HCT116 (cell line): Measurements from ENCODE around the gene PPM1M. TPM values are rescaled to one million over a fixed set of nuclear protein-coding genes. Genes with fewer than 3 reads are reported as not detected.

Experiments used
- ATAC-seq: fragments of 200-7000 bp; cut with Tn5 transposase; 2 replicates; pipeline ENCODE4 v1.9.1; 2020; ENCODE audit warnings: mild to moderate bottlenecking, moderate library complexity
- BruUV-seq: library from RNA; stranded (reverse); fragments of 400-500 nt; replicated peaks from 2 replicates; lab custom pipeline; 2021; lab: Mats Ljungman, UMichigan
- CTCF ChIA-PET: fragments of 300-600 bp; sonication (Branson Sonifier 250); formaldehyde crosslinking; loops from one replicate; lab custom pipeline; 2021; ENCODE audit warnings: antibody characterized with exemption; lab: Charles Lee
- POLR2A ChIA-PET: fragments of 300-600, 350-600 bp; sonication (Branson Sonifier 250); formaldehyde crosslinking; loops from one replicate; lab custom pipeline; 2021; ENCODE audit warnings: antibody characterized with exemption; lab: Charles Lee
- RAD21 ChIA-PET, 2 experiments: fragments of 300-600 bp; sonication (Branson Sonifier 250); formaldehyde crosslinking; loops; one replicate each; lab custom pipeline; 2023; ENCODE audit warnings: low total read pairs in 2 of 2; ENCODE audit not compliant: uncharacterized antibody in 2 of 2, unreplicated experiment in 2 of 2, low non-redundant PET in 1 of 2; lab: Charles Lee
- DNase-seq: peaks from one replicate; pipeline ENCODE4 v3.0.0-alpha.2; 2010; ENCODE audit warnings: low read depth, low spot score
- H2AFZ ChIP-seq: fragments of 200-600 bp; shearing (Covaris generic), sonication (generic); 2 replicates; pipeline ENCODE4 v1.6.1; 2017; ENCODE audit warnings: low read depth, mixed run types, mixed read lengths, antibody characterized with exemption, low read length; ENCODE audit not compliant: poor library complexity, severe bottlenecking
- H3K27ac ChIP-seq: 2 replicates; pipeline ENCODE4 v1.5.1; 2012; ENCODE audit warnings: low read depth, low read length
- H3K27me3 ChIP-seq: fragments of 200-600 bp; sonication (generic); 2 replicates; pipeline ENCODE4 v1.6.1; 2016; ENCODE audit warnings: mixed run types, low read length, mixed read lengths; ENCODE audit not compliant: insufficient read depth
- H3K36me3 ChIP-seq, 2 experiments: fragments of 200-500 bp in 1 of 2; fragments of 200-600 bp in 1 of 2; sonication (Bioruptor generic) in 1 of 2; sonication (generic) in 1 of 2; 2 replicates each; pipeline versions ENCODE4 v1.5.1 to v1.6.1; 2014 to 2016; ENCODE audit warnings: low read length in 2 of 2, inconsistent platforms in 1 of 2, mixed read lengths in 1 of 2, mixed run types in 1 of 2; ENCODE audit not compliant: insufficient read depth in 2 of 2, control insufficient read depth in 1 of 2
- H3K4me1 ChIP-seq, 2 experiments: fragments of 200-600 bp in 1 of 2; sonication (generic) in 1 of 2; 2 replicates each; pipeline versions ENCODE4 v1.5.1 to v1.6.1; 2012 to 2017; ENCODE audit warnings: low read length in 2 of 2, inconsistent platforms in 1 of 2, mild to moderate bottlenecking in 1 of 2, mixed read lengths in 1 of 2, mixed run types in 1 of 2, moderate library complexity in 1 of 2; ENCODE audit not compliant: insufficient read depth in 2 of 2, control insufficient read depth in 1 of 2
- H3K4me2 ChIP-seq: fragments of 200-600 bp; sonication (generic); 2 replicates; pipeline ENCODE4 v1.6.1; 2017; ENCODE audit warnings: mixed run types, low read length, mixed read lengths
- H3K4me3 ChIP-seq, 2 experiments: fragments of 200-600 bp in 1 of 2; sonication (generic) in 1 of 2; replicated peaks in 1 of 2; 2 replicates each; pipeline ENCODE4 v1.5.1; 2011 to 2016; ENCODE audit warnings: low read length in 2 of 2, control low read depth in 1 of 2, low read depth in 1 of 2, mild to moderate bottlenecking in 1 of 2, mixed read lengths in 1 of 2, mixed run types in 1 of 2
- H3K79me2 ChIP-seq: fragments of 200-600 bp; sonication (generic); 2 replicates; pipeline ENCODE4 v1.6.1; 2017; ENCODE audit warnings: mild to moderate bottlenecking, mixed run types, low read length, moderate library complexity, mixed read lengths; ENCODE audit not compliant: insufficient read depth
- H3K9ac ChIP-seq: fragments of 200-600 bp; sonication (generic); 2 replicates; pipeline ENCODE4 v1.6.1; 2016; ENCODE audit warnings: low read length, mixed read lengths
- H3K9me2 ChIP-seq: fragments of 200-600 bp; sonication (generic), shearing (Covaris generic); 2 replicates; pipeline ENCODE4 v1.6.1; 2017; ENCODE audit warnings: mixed run types, mild to moderate bottlenecking, moderate library complexity; ENCODE audit not compliant: insufficient read depth
- H3K9me3 ChIP-seq, 2 experiments: fragments of 200-500 bp in 1 of 2; fragments of 200-600 bp in 1 of 2; sonication (Bioruptor generic) in 1 of 2; sonication (generic) in 1 of 2; 2 replicates each; pipeline ENCODE4 v1.6.1; 2014 to 2017; ENCODE audit warnings: low read length in 2 of 2, mixed read lengths in 2 of 2, inconsistent platforms in 1 of 2, low read depth in 1 of 2, mild to moderate bottlenecking in 1 of 2, mixed run types in 1 of 2, moderate library complexity in 1 of 2; ENCODE audit not compliant: control insufficient read depth in 1 of 2, insufficient read depth in 1 of 2
- H4K20me1 ChIP-seq: fragments of 200-600 bp; sonication (generic), shearing (Covaris generic); 2 replicates; pipeline ENCODE4 v1.6.1; 2017; ENCODE audit warnings: mixed run types, mild to moderate bottlenecking, moderate library complexity; ENCODE audit not compliant: insufficient read depth
- CBX3 ChIP-seq: IDR thresholded peaks from 2 replicates; pipeline ENCODE4 v1.6.1; 2012; ENCODE audit warnings: low read depth
- CEBPB ChIP-seq: IDR thresholded peaks from 2 replicates; pipeline ENCODE4 v1.6.1; 2012; ENCODE audit warnings: low read depth
- CTCF ChIP-seq, 3 experiments: fragments of 200-600 bp in 1 of 3; sonication (generic) in 1 of 3; IDR thresholded peaks in 2 of 3; conservative IDR thresholded peaks in 1 of 3; 2 replicates each; pipeline ENCODE4 v1.5.1; 2012 to 2017; ENCODE audit warnings: low read depth in 2 of 3, low read length in 2 of 3, antibody characterized with exemption in 1 of 3, borderline replicate concordance in 1 of 3, control low read depth in 1 of 3, mild to moderate bottlenecking in 1 of 3, mixed read lengths in 1 of 3, mixed run types in 1 of 3, moderate library complexity in 1 of 3; ENCODE audit not compliant: insufficient read depth in 1 of 3
- EGR1 ChIP-seq: IDR thresholded peaks from 2 replicates; pipeline ENCODE4 v1.6.1; 2012; ENCODE audit warnings: low read depth
- EZH2 ChIP-seq: fragments of 200-600 bp; sonication (generic); IDR thresholded peaks from 2 replicates; pipeline ENCODE4 v1.6.1; 2017; ENCODE audit warnings: antibody characterized with exemption, mixed run types
- FOSL1 ChIP-seq: IDR thresholded peaks from 2 replicates; pipeline ENCODE4 v1.6.1; 2012; ENCODE audit warnings: low read depth
- JUND ChIP-seq: IDR thresholded peaks from 2 replicates; pipeline ENCODE4 v1.6.1; 2012
- MAX ChIP-seq: IDR thresholded peaks from 2 replicates; pipeline ENCODE4 v1.6.1; 2012
- RAD21 ChIP-seq: IDR thresholded peaks from 2 replicates; pipeline ENCODE4 v1.6.1; 2012; ENCODE audit warnings: low read depth, mild to moderate bottlenecking
- SIN3A ChIP-seq: IDR thresholded peaks from 2 replicates; pipeline ENCODE4 v1.6.1; 2012; ENCODE audit warnings: low read depth
- YY1 ChIP-seq: IDR thresholded peaks from 2 replicates; pipeline ENCODE4 v1.6.1; 2011; ENCODE audit warnings: low read length, low read depth, moderate library complexity, mild to moderate bottlenecking; ENCODE audit not compliant: insufficient replicate concordance; ENCODE audit errors: extremely low read depth
- ZFX ChIP-seq: fragments of 450-650 bp; IDR thresholded peaks from 2 replicates; pipeline ENCODE4 v1.6.1; 2017
- intact Hi-C: fragments of 100-400 bp; cut with micrococcal nuclease; formaldehyde crosslinking; loops from 2 replicates; pipeline ENCODE4 v1.10.0; 2022
- total RNA-seq: library from RNA; stranded (reverse); gene quantifications from one replicate; pipeline ENCODE4 v1.2.1, GENCODE V29; 2021; ENCODE audit not compliant: unreplicated experiment
- TF ChIP-seq, protein P1 (sequence below): IDR thresholded peaks from 2 replicates; pipeline ENCODE4 v1.6.1; 2012; ENCODE audit warnings: low read depth
- TF ChIP-seq, protein P2 (sequence below): IDR thresholded peaks from 2 replicates; pipeline ENCODE4 v1.6.1; 2012

PPM1M gene
- total RNA-seq, 1 experiment from 2014 or later, result 16.6 TPM

DNA sequence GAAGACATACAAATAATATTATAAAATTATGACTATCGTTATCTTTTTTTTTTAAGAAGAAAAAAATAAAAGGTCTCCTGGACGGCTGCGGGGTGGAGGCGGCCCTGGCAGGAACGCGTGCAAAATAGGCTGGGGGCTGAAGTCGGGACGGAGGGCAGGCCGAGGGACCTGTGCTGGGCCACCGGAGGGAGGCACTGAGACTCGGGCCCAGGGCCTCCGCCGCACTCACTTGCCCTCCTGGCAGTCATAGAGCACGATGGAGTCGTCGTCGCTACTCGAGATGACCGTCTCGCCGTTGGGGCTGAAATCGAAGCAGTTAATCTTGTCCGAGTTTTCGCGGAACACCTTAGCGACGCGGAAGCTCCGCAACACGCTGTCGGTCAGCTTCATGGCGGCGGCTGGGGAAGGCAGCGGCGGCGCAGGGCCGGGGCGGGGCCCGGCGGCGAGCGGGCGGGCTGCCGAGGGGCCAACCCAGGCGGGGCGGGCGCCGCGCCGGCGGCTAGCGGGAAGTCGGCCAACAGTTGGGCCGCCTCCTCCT lies 32.5 kb downstream of the PPM1M start (continued):
- TF ChIP-seq, protein P1, sequence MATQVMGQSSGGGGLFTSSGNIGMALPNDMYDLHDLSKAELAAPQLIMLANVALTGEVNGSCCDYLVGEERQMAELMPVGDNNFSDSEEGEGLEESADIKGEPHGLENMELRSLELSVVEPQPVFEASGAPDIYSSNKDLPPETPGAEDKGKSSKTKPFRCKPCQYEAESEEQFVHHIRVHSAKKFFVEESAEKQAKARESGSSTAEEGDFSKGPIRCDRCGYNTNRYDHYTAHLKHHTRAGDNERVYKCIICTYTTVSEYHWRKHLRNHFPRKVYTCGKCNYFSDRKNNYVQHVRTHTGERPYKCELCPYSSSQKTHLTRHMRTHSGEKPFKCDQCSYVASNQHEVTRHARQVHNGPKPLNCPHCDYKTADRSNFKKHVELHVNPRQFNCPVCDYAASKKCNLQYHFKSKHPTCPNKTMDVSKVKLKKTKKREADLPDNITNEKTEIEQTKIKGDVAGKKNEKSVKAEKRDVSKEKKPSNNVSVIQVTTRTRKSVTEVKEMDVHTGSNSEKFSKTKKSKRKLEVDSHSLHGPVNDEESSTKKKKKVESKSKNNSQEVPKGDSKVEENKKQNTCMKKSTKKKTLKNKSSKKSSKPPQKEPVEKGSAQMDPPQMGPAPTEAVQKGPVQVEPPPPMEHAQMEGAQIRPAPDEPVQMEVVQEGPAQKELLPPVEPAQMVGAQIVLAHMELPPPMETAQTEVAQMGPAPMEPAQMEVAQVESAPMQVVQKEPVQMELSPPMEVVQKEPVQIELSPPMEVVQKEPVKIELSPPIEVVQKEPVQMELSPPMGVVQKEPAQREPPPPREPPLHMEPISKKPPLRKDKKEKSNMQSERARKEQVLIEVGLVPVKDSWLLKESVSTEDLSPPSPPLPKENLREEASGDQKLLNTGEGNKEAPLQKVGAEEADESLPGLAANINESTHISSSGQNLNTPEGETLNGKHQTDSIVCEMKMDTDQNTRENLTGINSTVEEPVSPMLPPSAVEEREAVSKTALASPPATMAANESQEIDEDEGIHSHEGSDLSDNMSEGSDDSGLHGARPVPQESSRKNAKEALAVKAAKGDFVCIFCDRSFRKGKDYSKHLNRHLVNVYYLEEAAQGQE, result no peak
- TF ChIP-seq FOSL1 (no peak), ZFX (peak; percentile 88), EZH2 (no peak), CBX3 (no peak), MAX (peak; percentile 38; the same call in 1 of the 2 replicates), CEBPB (no peak)
- TF ChIP-seq, protein P2, sequence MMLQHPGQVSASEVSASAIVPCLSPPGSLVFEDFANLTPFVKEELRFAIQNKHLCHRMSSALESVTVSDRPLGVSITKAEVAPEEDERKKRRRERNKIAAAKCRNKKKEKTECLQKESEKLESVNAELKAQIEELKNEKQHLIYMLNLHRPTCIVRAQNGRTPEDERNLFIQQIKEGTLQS, result no peak

DNA sequence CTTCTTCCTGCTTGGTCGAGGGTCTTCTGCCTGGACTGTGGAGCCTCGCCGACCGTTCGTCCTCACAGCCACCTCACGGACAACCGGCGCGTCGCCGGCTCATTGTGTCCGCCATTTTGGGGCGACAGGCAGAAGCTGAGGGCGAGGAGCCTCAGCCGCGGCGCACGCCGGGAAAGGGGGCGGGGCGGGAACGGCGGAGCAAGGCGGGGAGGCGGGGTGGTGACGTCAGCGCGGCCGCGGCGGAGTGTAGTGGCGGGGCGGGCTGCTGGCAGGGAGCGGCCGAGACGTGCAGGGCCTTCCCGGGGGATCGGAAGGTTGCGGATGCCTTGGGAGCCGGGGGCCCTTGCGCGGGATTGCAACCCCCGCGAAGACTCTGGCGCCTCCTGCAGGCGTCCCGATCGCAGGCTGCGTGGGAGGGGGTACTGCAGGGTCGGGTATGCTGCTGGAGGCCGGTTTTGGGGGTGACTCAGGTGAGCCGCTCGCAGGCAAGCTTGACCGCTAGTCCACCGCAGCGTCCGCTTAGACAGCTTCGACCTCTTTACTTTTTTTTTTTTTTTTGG lies 33.0 kb downstream of the PPM1M start, which contains the start of gene WDR82:
Gene WDR82, minus strand, starts transcription at position 140 of the 560 bp plus-strand sequence. CDS start 288 bp downstream, outside the sequence.
- peak within 1 kb of the TSS; percentile 94 to 99 for H3K4me3 ChIP-seq
- intact Hi-C loops, result no loop called here
- ChIA-PET CTCF (interaction anchor here (0.9 to 1.7 kb wide), 9 partner anchors 10 to 60 kb away, joined by 3 to 7 read pairs (median 3); no protein-coding TSS in a partner anchor), POLR2A (interaction anchor here (0.7 to 3.0 kb wide), 8 partner anchors 9 to 1160 kb away, joined by 3 to 18 read pairs (median 4); partner anchors contain the start of genes GLYCTK and TWF2), RAD21 (no interaction called here)
- H4K20me1 ChIP-seq, result peaks cover 9% of the 10 kb centered on the region; the same call in 1 of the 2 replicates
- peak; percentile 89 for ATAC-seq
- peaks cover 15 to 53% of the 10 kb centered on the region in 2 experiments; a peak in 3 of 4 replicates for H3K4me1 ChIP-seq
- DNase-seq, result peak; percentile 79
- H3K27me3 ChIP-seq, result no peaks in the 10 kb centered on the region
- H3K9me3 ChIP-seq, result no peaks in the 10 kb centered on the region
- H3K36me3 ChIP-seq, result peaks cover 0 to 12% of the 10 kb centered on the region in 2 experiments; a peak in 2 of 4 replicates
- H3K9me2 ChIP-seq, result no peaks in the 10 kb centered on the region
- no peak within 1 kb of the TSS for H2AFZ ChIP-seq
- peak within 1 kb of the TSS; percentile 80 for H3K4me2 ChIP-seq
- H3K9ac ChIP-seq, result peak within 1 kb of the TSS; percentile 98
- H3K27ac ChIP-seq, result peak within 1 kb of the TSS; percentile 93
- BruUV-seq, result no TSS peak
- H3K79me2 ChIP-seq, result peaks cover 46% of the 10 kb centered on the region
- TF ChIP-seq FOSL1, result no peak
- peak in 2 of 3 experiments; percentile 49 to 54; a peak in 4 of 6 replicates for TF ChIP-seq CTCF (IDR thresholded peaks at IDR 0.05 in 2 of 3, conservative IDR thresholded peaks at IDR 0.05 in 1 of 3; ENCODE audit: borderline replicate concordance in 1 of 3, insufficient read depth in 1 of 3, low read depth in 2 of 3, low read length in 2 of 3)
- no peak; the same call in 1 of the 2 replicates for TF ChIP-seq JUND
- peak; percentile 31; the same call in 1 of the 2 replicates for TF ChIP-seq RAD21
- peak; percentile 86 for TF ChIP-seq EGR1
- TF ChIP-seq, protein P2, result no peak
- TF ChIP-seq SIN3A, result peak; percentile 66; the same call in 1 of the 2 replicates
- TF ChIP-seq YY1, result peak; percentile 96
